Immature natural killer cell (primary cell): Measurements from ENCODE around the gene STXBP1. TPM values are rescaled to one million over a fixed set of nuclear protein-coding genes. Genes with fewer than 3 reads are reported as not detected.
A peak's percentile ranks its signal among the peaks of the same experiment; 100 is the strongest.
"Not testable (repeated sequence)": the region's sequence is repeated elsewhere in the genome, so short reads cannot be mapped to it uniquely, and the experiment has no call there.

Source experiments
- DNase-seq, 3 donors: peaks; one replicate each; pipeline ENCODE4 v3.0.0; 2022; ENCODE audit warnings: mixed read lengths in 1 of 3
- H3K27ac Mint-ChIP-seq, 6 donors: one replicate each; pipeline ENCODE4 v1.8.0; 2020; ENCODE audit warnings: mixed read lengths in 6 of 6, mild to moderate bottlenecking in 5 of 6, inconsistent platforms in 4 of 6, moderate library complexity in 3 of 6
- H3K27me3 Mint-ChIP-seq, 3 donors: one replicate each; pipeline ENCODE4 v1.8.0; 2020 to 2021; ENCODE audit warnings: low read depth in 3 of 3, mild to moderate bottlenecking in 3 of 3, mixed read lengths in 3 of 3, moderate library complexity in 3 of 3, inconsistent platforms in 1 of 3
- H3K36me3 Mint-ChIP-seq, 3 donors: one replicate each; pipeline ENCODE4 v1.8.0; 2020; ENCODE audit warnings: mixed read lengths in 3 of 3, inconsistent platforms in 2 of 3, mild to moderate bottlenecking in 2 of 3
- H3K4me1 Mint-ChIP-seq, 2 donors: one replicate each; pipeline ENCODE4 v1.8.0; 2020; ENCODE audit warnings: inconsistent platforms in 2 of 2, mild to moderate bottlenecking in 2 of 2, mixed read lengths in 2 of 2, moderate library complexity in 1 of 2
- H3K4me3 Mint-ChIP-seq, 5 donors: one replicate each; pipeline ENCODE4 v1.8.0; 2020; ENCODE audit warnings: mild to moderate bottlenecking in 5 of 5, mixed read lengths in 5 of 5, inconsistent platforms in 3 of 5, moderate library complexity in 3 of 5
- H3K9me3 Mint-ChIP-seq, 6 donors: one replicate each; pipeline ENCODE4 v1.8.0; 2020; ENCODE audit warnings: mild to moderate bottlenecking in 6 of 6, mixed read lengths in 6 of 6, inconsistent platforms in 4 of 6, moderate library complexity in 3 of 6
- polyA plus RNA-seq, 3 donors: library from polyadenylated mRNA; unstranded; fragments of 300-500 nt; fragmentation: Illumina TruSeq; gene quantifications; one replicate each; pipeline ENCODE4 v1.2.3, GENCODE V29; 2021

STXBP1 gene
- polyA plus RNA-seq, 3 donors from 2014 or later, result 0.59 to 0.99 TPM; not detected in 1

DNA sequence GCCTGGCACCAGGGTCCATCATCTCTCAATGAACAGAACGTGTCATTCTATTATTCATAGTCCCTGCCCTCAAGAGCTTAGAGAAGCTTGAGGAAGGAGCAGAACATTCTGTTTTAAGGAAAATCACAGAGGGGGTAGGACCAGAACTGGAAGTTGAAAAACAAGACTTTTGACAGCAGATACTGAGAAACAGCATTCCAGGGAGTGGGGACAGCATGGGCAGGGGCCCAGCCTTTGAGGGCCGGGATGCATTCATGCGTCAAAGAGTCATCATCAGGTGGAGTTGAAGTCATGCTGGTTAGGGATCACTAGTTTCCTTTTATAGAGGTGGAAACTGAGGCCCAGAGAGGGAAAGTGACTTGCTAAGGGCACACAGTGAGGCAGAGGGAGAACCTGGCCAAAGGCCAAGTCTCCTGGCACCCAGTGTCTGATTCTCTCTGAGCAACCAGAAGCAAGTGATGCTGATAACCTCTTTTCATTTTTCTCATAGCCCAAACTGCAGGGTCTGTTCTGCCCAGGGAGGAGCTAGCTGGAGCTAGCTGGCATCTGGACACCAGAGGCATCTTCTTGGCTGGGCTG lies 41.5 kb upstream of the STXBP1 start:
- no peak for DNase-seq
- H3K27ac Mint-ChIP-seq, result peak overlapping the region in 2 of 6 donors; percentile 12 to 81
- H3K4me1 Mint-ChIP-seq, result peaks cover 16% of the 10 kb centered on the region in 2 donors
- no peaks in the 10 kb centered on the region for H3K9me3 Mint-ChIP-seq
- H3K4me3 Mint-ChIP-seq, result peak overlapping the region in 3 of 5 donors; percentile 79 to 85 (median 81)
- H3K36me3 Mint-ChIP-seq, result no peaks in the 10 kb centered on the region
- H3K27me3 Mint-ChIP-seq, result peaks cover 0 to 4% (median 1%) of the 10 kb centered on the region in 3 donors

DNA sequence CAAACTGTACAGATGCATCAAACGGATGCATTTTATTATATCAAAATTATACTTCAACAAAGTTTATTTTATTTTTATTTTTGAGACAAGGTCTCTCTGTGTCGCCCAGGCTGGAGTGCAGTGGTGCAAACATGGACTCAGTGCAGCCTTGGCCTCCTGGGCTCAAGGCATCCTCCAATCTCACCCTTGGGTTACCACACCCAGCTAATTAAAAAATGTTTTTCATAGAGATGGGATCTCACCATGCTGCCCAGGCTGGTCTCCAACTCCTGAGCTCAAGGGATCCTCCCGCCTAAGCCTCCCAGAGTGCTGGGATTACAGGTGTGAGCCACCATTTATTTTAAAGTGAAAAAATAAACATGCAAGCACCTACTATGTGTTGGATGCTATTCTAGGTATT lies 40.1 kb upstream of the STXBP1 start:
- DNase-seq, result no peak
- Mint-ChIP-seq H3K27me3 (peaks cover 0 to 4% (median 3%) of the 10 kb centered on the region in 3 donors), H3K27ac (peak overlapping the region in 2 of 6 donors; percentile 3 to 29), H3K4me1 (peaks cover 16 to 19% of the 10 kb centered on the region in 2 donors), H3K4me3 (peak overlapping the region in 1 of 5 donors; percentile 40), H3K36me3 (no peaks in the 10 kb centered on the region), H3K9me3 (no peaks in the 10 kb centered on the region)

DNA sequence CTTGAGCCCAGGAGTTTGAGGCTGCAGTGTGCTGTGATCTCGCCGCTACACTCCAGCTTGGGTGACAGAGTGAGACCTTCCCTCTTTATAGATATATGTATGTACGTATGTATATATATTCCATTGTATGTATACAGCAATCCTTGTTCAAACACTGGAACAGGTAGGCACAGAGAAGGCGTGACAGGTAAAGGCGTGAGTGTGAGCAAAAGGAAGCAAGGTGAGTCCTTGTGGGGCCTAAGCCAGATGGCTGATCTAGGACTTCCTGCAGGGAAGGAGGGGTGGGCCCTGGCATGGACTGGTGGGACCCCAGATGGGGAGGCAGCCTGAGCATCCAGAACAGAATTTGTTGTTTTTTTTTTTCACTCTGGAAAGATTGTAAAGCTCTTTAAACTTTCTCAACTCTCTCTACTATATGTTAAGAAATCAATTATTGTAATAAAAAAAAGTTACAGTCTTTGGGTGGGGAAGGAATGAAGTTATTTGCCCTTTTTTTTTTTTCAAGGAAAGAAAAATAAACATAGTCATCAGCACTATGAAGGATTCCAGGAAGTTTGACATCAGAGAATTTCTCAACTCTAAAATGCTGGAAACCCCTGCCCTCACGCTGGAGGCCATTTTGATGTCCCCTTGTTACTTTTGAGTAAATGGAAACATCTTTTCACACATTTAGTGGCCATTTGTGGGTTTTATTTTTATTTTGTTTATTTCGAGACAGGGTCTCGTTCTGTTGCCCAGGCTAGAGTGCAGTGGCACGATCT lies 38.9 kb upstream of the STXBP1 start:
- no peak for DNase-seq
- peaks cover 11 to 15% of the 10 kb centered on the region in 2 donors for H3K4me1 Mint-ChIP-seq
- H3K27me3 Mint-ChIP-seq, result peaks cover 0 to 4% (median 3%) of the 10 kb centered on the region in 3 donors
- H3K36me3 Mint-ChIP-seq, result no peaks in the 10 kb centered on the region
- H3K4me3 Mint-ChIP-seq, result no peak overlapping the region
- H3K9me3 Mint-ChIP-seq, result no peaks in the 10 kb centered on the region
- H3K27ac Mint-ChIP-seq, result no peak overlapping the region

DNA sequence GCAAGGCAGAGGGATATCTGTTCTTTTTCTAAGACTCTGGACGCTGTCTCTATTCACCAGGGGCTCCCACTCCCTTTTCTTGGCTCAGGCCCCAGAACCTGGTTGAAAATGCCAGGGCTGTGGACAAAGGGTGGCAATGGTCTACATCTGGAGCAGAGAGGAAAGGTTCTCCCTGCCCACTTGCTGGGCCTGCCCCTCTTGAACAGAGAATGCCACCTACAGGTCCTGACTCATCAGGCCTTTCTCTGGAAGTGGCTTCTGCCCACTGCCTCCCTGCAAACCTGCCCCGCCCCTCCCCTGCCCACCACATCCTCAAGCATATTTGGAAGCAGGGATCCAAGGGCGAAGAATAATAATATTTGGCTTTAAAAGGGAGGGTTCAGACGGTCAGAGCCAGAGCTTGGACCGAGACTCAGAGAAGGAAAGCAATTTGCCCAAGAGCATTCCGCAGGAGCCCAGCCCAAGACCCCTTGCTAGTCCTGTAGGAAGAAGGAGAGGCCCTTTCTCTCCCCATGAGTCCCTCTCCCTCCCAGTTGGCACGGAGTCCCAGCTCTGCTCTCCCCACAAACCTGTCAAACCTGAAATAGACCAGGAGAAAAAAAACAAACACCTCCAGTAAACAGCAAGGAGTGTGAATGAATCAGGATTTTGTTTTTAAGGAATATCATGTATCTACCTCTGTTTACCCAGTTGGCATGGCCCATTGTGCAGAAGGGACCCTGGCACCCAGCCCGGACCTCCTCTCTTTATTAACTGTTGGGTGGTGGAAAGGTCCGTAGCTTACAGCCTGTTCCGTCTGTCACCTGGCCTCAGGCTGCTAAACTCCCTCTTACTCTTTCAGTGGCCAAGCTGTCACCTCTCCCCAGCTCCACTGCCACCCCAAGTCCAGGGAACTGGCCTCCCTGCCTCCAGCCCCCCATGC lies 37.7 kb upstream of the STXBP1 start:
- no peak for DNase-seq
- no peak overlapping the region for H3K4me3 Mint-ChIP-seq
- no peaks in the 10 kb centered on the region for H3K36me3 Mint-ChIP-seq
- no peak overlapping the region for H3K27ac Mint-ChIP-seq
- no peaks in the 10 kb centered on the region for H3K9me3 Mint-ChIP-seq
- H3K4me1 Mint-ChIP-seq, result peaks cover 20 to 24% of the 10 kb centered on the region in 2 donors
- peaks cover 0 to 5% (median 4%) of the 10 kb centered on the region in 3 donors for H3K27me3 Mint-ChIP-seq

DNA sequence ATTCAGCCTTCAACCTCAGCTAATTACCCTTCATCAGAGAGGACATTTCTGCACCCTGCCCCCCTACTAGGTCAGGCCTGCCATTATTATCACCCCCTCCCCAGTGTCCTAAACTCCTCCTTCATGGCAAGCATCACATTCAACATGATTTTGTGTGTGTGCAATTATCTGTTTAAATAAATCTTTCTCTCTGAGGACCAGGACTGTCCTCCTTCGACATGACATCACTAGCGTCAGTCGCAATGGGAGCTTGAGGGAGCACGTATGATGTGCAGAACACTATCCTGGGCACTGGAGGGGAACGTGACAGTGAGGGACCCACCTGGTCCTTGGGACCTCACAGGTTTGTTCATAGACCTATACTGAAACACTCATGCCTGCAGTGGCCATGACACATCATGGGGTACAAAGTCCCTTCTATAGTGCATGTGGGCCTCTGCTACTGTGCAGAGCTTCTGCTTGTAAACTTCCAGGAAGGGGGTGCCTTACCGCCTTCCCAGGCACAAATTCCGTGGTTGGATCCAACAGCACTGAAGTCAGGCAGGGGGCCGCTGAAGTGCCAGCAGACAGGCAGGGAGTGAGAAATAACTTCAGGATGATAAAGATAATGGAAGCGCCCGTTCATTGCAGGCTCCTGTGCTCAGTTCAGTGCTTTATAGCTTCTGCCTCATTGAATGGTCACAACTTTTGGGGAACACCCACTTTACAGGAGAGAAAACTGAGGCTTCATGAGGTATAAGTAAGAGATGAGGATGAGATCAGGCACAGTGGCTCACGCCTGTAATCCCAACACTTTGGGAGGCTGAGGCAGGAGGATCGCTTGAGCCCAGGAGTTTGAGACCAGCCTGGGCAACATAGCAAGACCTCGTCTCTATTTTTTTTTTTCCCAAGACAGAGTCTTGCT lies 36.0 kb upstream of the STXBP1 start:
- DNase-seq, result no peak
- peak overlapping the region in 1 of 6 donors; percentile 23 for H3K27ac Mint-ChIP-seq
- H3K9me3 Mint-ChIP-seq, result no peaks in the 10 kb centered on the region
- H3K4me1 Mint-ChIP-seq, result peaks cover 15 to 27% of the 10 kb centered on the region in 2 donors
- H3K4me3 Mint-ChIP-seq, result no peak overlapping the region
- H3K36me3 Mint-ChIP-seq, result no peaks in the 10 kb centered on the region
- H3K27me3 Mint-ChIP-seq, result peaks cover 0 to 8% (median 0%) of the 10 kb centered on the region in 3 donors

DNA sequence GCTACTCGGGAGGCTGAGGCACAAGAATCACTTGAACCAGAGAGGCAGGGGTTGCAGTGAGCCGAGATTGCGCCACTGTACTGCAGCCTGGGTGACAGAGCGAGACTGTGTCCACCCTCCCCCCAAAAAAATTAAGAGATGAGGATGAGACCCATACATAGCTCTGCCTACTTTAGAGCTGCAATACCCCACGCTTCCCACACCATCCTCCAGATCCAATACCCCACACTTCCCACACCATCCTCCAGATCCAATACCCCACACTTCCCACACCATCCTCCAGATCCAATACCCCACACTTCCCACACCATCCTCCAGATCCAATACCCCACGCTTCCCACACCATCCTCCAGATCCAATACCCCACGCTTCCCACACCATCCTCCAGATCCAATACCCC lies 34.9 kb upstream of the STXBP1 start:
- H3K27ac Mint-ChIP-seq, DNase-seq, H3K4me3 Mint-ChIP-seq, H3K27me3 Mint-ChIP-seq, H3K9me3 Mint-ChIP-seq, H3K36me3 Mint-ChIP-seq: not testable (repeated sequence)
- H3K4me1 Mint-ChIP-seq, result peaks cover 15 to 25% of the 10 kb centered on the region in 2 donors

DNA sequence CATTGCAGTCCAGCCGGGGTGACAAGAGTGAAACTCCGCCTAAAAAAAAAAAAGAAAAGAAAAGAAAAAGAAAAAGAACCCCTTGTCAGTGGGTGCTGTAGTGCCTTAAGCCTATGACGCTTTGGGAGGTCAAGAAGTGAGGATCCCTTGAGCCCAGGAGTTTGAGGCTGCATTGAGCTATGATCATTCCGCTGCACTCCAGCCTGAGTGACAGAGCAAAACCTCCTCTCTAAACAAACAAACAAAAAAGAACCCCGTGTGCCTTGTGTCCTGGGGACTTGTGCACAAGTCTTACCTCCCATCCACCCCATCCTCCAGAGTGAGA lies 33.5 kb upstream of the STXBP1 start:
- Mint-ChIP-seq H3K27ac (peak overlapping the region; percentile 79 to 93 (median 86)), H3K4me3 (peak overlapping the region in 4 of 5 donors; percentile 38 to 85 (median 70)), H3K9me3 (no peaks in the 10 kb centered on the region), H3K27me3 (peaks cover 0 to 7% (median 0%) of the 10 kb centered on the region in 3 donors), H3K36me3 (no peaks in the 10 kb centered on the region), H3K4me1 (peaks cover 15 to 25% of the 10 kb centered on the region in 2 donors)
- no peak for DNase-seq

DNA sequence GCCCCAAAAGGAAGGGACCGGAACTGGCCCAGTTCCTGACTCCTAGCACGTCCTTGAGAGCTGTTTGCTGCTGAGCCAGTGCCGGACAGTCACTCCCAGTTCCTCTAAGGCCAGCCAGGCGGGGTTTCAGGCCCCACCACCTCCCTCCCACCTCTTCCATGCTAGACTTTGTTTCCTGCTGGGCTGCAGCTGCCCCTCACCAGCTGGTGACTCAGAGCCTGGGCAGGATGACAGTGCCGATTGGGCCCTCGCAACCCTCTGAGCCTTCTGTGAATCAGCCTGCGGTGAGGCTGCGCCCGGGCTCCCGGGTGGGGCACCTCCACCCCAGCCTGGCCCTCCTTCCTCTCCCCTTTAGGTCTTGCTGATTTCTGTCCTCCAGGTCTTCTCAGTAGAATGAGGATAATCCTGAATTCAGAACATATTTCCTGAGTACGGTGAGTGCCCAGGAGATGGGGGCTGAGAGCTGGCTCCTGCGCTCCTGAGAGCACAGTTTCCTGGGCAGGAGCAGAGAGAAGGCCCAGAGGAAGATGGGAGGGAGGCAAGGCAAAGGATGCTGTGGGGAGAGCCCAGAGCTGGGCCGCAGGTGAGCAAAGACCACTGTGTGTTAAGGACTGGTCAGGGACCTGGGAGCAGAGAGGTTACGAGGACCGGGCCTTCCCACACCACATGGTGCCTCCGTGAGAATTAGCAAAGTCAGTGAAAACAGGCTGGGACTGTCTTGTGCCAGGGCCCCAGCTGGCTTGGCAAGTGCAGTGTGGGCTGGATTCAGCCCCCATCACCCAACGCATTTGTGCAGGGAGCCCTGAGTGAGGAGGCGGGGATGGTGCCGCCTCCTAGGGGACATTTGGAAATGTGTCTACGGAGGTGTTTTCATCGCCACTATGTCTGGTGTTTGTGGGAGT lies 32.9 kb upstream of the STXBP1 start:
- Mint-ChIP-seq H3K9me3 (no peaks in the 10 kb centered on the region), H3K27ac (peak overlapping the region; percentile 80 to 93 (median 86)), H3K36me3 (no peaks in the 10 kb centered on the region), H3K4me1 (peaks cover 15 to 25% of the 10 kb centered on the region in 2 donors), H3K27me3 (peaks cover 0 to 7% (median 0%) of the 10 kb centered on the region in 3 donors), H3K4me3 (peak overlapping the region; percentile 44 to 85 (median 66))
- DNase-seq, result peak; percentile 52 to 70 (median 62)

DNA sequence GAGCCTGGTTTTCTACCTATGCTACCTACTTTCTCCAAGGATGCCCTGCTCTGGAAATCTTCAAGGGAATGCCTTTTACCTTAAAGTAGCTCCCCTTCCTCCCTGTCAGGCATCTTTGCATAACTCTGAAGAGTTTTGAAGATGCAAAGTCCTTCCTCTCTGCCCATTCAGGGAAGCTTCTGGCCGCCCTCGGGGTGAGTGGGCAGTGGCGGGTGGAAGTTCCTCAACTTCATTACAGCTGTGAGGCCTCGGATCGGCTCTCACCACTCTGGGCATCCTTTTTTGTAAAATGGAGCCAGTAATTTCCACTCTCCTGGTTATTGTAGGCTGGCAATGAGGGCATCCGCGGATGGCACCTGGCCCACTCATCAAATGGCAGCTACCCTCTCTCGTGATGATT lies 31.7 kb upstream of the STXBP1 start:
- peaks cover 15 to 25% of the 10 kb centered on the region in 2 donors for H3K4me1 Mint-ChIP-seq
- DNase-seq, result no peak
- H3K27me3 Mint-ChIP-seq, result peaks cover 0 to 7% (median 0%) of the 10 kb centered on the region in 3 donors
- no peak overlapping the region for H3K4me3 Mint-ChIP-seq
- no peaks in the 10 kb centered on the region for H3K9me3 Mint-ChIP-seq
- H3K27ac Mint-ChIP-seq, result peak overlapping the region in 1 of 6 donors; percentile 11
- no peaks in the 10 kb centered on the region for H3K36me3 Mint-ChIP-seq

DNA sequence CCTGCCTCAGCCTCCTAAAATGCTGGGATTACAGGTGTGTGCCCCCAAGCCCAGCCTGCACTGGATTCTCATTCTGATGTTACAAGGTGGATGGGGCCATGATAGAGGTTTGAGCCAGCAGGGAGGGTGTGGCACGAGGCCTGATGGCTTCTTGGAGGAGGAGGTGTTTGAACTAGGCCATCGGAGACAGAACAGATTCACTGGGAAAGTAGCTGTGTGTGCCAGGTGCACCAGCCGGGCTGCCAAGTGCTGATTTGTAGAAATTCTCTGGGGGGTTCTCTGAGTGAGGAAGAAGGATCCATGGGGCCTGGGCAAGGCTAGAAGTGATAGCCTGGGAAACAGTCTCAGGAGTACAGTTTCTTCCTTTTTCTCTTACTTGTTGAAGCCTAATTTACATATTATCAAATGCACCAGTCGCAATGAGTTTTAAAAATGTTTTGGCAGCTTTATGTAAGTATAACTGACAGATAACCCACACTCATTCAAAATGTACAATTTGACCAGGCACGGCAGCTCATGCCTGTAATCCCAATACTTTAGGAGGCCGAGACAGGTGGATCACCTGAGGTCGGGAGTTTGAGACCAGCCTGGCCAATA lies 31.1 kb upstream of the STXBP1 start:
- H3K27ac Mint-ChIP-seq, result no peak overlapping the region
- peaks cover 15 to 25% of the 10 kb centered on the region in 2 donors for H3K4me1 Mint-ChIP-seq
- no peaks in the 10 kb centered on the region for H3K9me3 Mint-ChIP-seq
- peak overlapping the region in 1 of 5 donors; percentile 43 for H3K4me3 Mint-ChIP-seq
- DNase-seq, result no peak
- H3K36me3 Mint-ChIP-seq, result no peaks in the 10 kb centered on the region
- H3K27me3 Mint-ChIP-seq, result peaks cover 0 to 5% (median 0%) of the 10 kb centered on the region in 3 donors

DNA sequence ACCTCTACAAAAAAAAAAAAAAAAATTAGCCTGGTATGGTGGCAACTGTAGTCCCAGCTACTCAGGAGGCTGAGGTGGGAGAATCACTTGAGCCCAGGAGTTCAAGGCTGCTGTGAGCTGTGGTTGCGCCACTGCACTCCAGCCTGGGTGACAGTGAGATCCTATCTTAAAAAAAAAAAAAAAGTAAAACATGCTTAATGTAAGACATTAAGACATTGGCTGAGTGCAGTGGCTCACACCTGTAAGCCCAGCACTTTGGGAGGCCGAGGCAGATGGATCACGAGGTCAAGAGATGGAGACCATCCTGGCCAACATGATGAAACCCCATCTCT lies 27.6 kb upstream of the STXBP1 start:
- not testable (repeated sequence) for H3K9me3 Mint-ChIP-seq, H3K36me3 Mint-ChIP-seq, H3K27ac Mint-ChIP-seq, H3K4me3 Mint-ChIP-seq, H3K27me3 Mint-ChIP-seq, DNase-seq
- peaks cover 4 to 10% of the 10 kb centered on the region in 2 donors for H3K4me1 Mint-ChIP-seq

DNA sequence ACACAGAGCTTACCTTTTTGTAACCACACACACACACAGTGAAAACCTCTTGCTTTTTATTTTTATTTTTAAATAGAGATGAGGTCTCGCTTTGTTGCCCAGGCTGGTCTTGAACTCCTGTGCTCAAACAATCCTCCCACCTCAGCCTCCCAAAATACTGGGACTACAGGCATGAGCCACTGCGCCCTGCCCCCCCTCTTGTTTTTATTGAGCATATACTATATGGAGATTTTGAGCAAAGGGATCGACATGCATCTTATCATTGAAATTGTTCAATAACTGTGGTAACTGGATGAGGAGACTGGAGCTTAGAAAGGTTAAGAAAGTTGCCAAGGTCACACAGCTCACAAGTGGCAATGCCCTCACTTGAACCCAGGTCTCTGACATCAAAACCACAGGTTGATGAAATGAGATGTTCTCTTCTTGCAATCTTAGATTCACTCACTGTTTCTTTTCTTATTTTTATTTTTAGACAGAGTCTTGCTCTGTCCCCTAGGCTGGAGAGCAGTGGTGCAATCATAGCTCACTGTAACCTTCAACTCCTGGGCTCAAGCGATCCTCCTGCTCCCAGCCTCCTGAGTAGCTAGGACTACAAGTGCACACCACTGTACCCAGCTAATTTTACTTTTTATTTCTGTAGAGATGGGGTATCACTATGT lies 26.8 kb upstream of the STXBP1 start:
- H3K4me1 Mint-ChIP-seq, result peaks cover 0 to 9% of the 10 kb centered on the region in 2 donors

More for the DNA sequence above, 26.8 kb upstream of the STXBP1 start:
- DNase-seq, result no peak
- peaks cover 2 to 8% (median 6%) of the 10 kb centered on the region in 3 donors for H3K27me3 Mint-ChIP-seq
- H3K36me3 Mint-ChIP-seq, result no peaks in the 10 kb centered on the region
- no peak overlapping the region for H3K27ac Mint-ChIP-seq
- no peaks in the 10 kb centered on the region for H3K9me3 Mint-ChIP-seq
- H3K4me3 Mint-ChIP-seq, result no peak overlapping the region
